HG03196 (cell line): Measurements from ENCODE around the gene FAM83G.
"Not testable (repeated sequence)": the region's sequence is repeated elsewhere in the genome, so short reads cannot be mapped to it uniquely, and the experiment has no call there.

Source experiments
- ATAC-seq: cut with Tn5 transposase; IDR thresholded peaks from one replicate; pipeline ENCODE4 v1.9.1; 2021; ENCODE audit not compliant: unreplicated experiment

FAM83G gene, protein sequence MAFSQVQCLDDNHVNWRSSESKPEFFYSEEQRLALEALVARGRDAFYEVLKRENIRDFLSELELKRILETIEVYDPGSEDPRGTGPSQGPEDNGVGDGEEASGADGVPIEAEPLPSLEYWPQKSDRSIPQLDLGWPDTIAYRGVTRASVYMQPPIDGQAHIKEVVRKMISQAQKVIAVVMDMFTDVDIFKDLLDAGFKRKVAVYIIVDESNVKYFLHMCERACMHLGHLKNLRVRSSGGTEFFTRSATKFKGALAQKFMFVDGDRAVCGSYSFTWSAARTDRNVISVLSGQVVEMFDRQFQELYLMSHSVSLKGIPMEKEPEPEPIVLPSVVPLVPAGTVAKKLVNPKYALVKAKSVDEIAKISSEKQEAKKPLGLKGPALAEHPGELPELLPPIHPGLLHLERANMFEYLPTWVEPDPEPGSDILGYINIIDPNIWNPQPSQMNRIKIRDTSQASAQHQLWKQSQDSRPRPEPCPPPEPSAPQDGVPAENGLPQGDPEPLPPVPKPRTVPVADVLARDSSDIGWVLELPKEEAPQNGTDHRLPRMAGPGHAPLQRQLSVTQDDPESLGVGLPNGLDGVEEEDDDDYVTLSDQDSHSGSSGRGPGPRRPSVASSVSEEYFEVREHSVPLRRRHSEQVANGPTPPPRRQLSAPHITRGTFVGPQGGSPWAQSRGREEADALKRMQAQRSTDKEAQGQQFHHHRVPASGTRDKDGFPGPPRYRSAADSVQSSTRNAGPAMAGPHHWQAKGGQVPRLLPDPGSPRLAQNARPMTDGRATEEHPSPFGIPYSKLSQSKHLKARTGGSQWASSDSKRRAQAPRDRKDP

DNA sequence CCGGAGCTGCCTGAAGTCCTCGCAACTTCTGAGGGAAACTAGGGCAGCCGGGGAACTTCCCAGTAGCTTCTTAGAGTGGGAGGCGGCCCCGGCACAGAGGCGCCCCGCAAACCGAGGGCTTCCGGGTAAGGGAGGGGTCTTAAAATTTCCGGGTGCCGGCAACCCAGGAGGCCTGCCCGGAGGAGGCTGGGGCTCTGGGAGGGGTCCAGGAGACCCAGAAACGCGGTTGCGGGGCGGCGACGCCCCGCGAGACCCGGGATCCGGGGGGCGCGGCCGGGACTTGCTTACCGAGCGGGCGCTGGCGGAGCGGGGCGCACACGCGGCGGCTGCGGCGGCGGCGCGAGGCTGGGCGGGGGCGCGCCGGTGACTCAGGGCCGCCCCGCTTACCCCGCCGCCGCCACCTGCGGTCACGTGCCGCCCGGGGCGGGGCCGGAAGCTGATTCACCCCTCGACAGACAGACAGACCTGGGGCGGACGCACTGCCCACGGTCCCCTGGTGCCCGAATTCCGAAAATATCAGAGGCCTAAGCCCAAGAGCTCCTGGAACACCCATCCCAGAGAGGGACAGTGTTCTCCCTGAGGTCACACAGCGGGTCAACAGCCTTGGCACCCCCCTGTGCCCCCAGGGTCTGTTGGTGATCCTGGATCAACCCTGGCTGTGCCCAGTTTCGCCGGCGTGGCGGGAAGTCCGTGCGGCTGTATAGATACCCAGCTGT is at the start of gene FAM83G:
FAM83G (minus strand) TSS at position 344 of the 716 bp plus-strand sequence. CDS start 723 bp downstream, outside the sequence.
- peak; percentile 72 for ATAC-seq

DNA sequence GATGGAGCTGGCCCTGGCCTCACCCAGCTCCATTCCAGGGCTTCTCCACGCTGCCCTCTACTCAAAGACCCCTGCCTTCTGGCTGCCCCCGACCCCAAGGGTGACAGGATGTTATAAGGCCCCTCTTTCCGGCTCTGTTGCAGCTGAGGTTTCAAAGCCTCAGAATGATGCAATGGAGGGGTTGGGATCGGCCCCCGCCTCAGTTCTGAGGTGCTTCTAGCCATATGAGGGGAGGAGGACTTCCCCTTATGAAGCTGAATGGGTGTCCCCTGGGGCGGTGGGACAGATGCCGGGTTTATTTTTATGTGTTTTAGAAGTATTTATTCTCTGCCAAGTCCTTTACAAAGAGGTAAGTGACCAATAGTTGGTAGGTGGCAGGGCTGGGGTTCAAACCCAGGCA is 44.3 kb upstream of the FAM83G start:
- ATAC-seq = not testable (repeated sequence)

DNA sequence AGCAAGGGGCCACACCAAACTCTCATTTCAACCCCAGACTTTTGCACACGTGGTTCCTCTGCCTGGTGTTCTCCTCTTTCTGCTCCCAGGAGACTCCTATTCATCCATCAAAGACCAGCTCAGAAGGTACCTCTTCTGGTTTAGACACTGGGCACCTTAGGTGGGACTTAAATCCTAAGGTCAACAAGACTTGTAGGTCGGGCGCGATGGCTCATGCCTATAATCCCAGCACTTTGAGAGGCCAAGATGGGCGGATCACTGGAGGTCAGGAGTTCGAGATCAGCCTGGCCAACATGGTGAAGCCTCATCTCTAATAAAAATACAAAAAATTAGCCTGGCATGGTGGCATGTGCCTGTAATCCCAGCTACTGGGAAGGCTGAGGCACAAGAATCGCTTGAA is 42.9 kb upstream of the FAM83G start:
- not testable (repeated sequence) for ATAC-seq

DNA sequence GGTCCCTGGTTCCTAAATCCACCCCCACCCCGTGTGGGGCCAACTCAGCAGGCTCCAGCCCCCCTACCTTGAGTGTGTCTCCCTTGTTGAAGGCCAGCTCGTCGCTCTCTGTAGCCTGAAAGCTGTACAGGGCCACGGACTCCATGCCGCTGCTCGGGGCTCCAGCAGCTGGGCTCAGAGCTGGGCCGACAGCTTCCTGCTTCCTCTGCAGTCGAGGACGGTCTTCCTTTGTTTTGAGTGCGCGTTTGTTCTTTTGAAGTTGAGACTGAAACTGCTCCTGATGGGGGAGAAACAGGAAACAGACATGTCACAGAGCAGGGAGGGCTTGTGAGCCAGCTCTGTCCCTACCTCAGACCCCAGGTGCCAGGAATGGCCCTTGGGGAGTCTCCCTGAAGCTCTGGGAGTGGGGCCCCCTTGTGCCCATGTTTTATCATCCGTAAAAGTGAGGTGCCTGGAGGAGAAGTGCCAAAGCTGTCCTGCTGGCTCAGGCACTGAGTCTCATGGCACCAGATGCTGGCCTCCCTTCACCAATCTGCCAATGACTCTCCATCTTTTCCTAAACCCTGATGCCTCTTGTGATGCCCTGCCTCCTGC is 42.3 kb upstream of the FAM83G start, which contains the start of gene GRAP:
GRAP (minus strand) TSS at position 176 of the 594 bp plus-strand sequence; CDS start at position 145, 31 bp downstream.
- not testable (repeated sequence) for ATAC-seq

DNA sequence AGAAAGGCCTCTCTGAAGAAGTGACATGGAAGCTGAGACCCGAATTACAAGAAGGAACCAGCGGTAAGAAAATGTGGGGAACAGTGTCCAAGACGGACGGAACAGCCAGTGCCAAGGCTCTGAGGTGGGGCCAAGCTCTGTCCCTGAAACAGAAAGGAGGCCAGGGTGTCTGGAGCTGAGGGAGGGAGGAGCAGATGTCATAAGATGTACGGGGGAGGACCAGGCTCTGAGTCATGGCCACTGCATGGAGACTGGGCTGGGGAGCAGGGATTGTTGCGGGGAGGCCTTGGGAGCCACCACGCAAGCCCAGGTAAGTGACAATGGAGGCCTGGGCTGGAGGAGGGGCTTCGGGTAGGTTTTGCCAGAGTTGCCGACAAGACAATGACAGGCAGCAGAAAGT is 40.1 kb upstream of the FAM83G start:
- ATAC-seq = not testable (repeated sequence)

DNA sequence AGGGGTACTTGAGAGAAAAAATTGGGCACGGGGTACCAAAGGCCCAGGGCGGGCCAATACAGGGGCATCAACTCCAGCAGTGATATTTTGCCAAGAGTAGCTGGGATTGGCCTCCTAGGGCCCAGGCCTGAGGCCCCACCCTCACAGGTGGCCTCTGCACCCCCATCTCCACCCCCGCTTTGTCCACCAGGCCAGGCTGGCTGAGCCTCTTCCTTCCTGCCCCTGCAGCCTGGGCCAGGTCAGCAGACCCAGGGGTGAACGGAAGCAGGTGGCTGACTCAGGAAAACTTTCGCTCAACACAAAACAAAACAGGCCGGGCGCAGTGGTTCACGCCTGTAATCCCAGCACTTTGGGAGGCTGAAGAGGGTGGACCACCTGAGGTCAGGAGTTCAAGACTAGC is 38.5 kb upstream of the FAM83G start:
- not testable (repeated sequence) for ATAC-seq

DNA sequence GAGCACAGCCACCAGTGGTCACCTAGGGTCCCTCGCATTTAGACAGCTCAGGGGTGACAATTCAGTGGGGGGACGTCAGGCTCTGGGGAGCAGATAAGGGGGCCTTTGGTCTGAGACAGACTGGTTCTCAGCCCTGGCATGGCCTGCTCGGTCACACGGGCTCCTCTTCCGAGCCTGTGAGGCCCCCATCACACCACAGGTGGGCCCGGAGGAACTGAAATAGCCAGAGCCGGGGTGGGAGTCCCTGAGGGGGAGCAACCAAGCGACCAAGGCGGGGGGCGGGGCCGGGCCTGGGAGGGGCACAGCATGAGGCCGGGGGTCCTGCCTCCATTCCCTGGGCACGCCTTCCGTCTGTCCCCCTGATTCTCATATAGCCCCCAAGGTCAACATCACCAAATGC is 37.8 kb upstream of the FAM83G start:
- ATAC-seq = not testable (repeated sequence)

DNA sequence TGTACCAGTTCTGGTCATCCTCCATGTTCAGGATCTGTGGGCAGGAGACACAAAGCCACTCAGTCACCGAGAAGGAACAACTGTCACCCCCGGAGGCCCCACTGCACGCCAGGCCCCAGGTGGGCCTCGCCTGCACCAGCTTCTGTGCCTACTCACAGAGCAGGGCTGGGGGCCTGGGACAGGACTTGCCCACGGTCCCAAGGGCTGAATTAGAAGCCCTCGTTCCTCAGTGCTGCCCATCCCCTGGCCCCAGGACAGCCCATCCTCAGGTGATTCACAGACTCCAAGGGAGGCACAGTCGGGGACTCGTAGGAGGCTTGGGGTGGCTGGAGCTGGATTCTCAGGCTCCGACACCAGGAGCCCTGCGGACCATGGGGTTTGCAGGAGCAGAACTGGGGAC is 37.3 kb upstream of the FAM83G start:
- not testable (repeated sequence) for ATAC-seq

DNA sequence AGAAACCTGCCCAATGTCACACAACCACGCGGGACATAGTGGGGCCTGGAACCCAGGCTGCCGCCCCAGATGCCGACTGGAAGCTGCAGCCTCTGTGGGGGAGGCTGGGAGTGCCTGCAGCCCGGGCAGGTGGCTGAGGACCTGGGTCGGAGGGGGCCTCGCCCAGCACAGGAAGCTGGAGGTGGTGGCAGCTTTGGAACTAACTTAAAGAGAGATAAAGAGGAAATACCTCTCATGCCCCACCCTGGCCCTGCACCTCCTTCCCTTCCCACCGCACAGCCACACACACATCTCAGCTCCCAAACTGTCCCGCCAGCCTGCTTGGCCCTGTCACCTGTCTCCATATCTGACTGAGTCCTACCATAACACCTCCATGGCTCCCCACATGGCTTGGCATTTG is 35.8 kb upstream of the FAM83G start:
- not testable (repeated sequence) for ATAC-seq

DNA sequence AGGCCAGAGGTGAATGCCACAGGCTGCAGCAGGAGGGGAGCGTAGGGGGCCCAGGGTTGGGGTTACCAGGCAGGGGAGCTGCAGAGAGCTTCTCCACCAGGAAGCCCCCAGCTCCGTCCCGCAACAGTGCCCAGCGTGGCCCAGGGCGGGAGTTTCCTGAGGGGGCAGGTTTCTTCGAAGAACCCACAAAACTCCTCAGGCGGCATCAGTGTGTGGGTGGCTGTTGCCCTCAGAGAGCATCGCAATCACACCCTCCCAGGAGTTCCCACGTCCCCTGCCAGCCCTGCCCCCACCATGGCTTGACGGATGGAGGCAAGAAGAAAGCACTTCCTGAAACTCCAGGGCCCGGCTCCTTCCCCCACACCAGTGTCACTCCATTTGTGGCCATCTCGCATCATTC is 34.2 kb upstream of the FAM83G start:
- ATAC-seq = not testable (repeated sequence)

DNA sequence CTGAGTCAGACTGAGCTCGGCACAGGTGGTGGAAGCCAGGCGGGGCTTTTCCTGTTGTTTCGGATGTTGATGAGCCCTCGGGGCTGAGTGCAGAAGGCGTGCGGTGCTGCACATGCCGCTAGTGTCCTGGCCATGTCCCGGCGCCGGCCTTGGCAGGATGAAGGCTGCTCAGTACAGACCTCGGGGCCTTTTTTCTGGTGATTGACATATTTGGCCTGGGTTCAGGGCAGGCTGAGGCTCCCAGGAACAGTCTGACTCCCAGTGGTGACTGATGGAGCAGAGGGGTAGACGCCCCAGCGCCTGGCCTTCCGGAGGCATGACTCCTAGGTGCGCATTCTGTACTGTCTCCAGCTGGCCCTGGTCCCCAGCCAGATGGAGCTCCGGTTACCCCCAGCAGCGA is 33.4 kb upstream of the FAM83G start:
- ATAC-seq = not testable (repeated sequence)

DNA sequence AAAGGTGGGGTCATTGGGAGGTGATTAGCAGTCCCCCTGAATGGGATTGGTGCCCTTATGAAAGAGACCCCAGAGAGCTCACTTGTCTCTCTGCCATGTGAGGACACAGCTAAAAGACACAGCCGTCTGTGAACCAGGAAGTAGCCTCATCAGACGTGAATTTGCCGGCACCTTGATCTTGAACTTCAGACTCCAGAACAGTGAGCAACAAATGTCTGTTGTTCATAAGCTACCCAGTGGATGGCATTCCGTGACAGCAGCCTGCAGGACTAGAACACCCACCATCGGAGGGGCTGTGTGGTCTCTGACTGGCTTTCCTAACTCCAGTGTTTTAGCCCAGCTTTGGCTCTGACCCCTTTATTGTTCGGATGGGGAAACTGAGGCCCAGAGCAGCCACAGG is 33.0 kb upstream of the FAM83G start:
- not testable (repeated sequence) for ATAC-seq

DNA sequence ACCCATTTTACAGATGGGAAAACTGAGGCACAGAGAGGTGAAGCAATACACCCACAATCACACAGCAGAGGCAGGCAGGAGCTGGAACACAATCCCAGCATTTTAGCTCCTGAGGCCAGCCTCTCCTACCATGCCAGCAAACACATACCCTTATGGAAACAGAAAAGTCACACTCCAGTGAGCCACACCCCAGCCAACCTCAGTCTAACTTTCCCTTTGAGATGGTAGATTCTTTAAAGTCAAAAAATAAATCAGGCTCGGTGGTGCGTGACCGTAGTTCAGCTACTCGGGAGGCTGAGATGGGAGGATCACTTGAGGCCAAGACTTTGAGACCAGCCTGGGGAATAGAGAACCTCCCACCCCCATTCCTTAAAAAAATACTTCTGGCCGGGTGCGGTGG is 31.6 kb upstream of the FAM83G start:
- not testable (repeated sequence) for ATAC-seq

DNA sequence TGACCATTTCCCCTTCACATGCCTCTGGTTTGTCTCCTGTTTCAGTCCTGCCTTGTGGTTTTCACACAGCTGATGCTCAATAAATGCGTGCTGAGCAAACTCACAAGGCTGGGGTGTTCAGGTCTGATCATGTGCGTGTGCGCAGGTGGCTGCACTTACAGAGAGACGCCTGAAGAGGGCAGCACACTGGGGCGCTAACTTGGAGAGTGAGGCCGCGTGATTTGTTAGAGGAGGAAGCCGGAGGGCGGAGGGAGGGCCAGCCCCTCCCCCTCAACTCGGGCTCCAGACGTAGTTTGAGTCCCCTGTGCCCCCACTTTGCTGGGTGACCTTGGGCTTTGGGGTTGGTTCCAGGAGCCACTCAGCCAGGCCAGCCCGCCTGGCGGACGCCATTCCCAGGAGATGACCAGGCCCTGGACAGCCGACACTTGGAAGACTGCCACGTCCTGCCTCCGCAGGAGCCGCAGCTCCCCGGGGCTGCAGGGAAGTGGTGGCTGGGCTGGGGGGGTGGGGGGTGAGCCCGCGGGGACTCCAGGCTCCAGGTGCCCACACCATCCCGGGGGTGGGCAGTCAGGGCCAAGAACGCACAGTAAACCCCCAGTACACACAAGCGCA is 27.9 kb upstream of the FAM83G start:
- ATAC-seq = not testable (repeated sequence)

DNA sequence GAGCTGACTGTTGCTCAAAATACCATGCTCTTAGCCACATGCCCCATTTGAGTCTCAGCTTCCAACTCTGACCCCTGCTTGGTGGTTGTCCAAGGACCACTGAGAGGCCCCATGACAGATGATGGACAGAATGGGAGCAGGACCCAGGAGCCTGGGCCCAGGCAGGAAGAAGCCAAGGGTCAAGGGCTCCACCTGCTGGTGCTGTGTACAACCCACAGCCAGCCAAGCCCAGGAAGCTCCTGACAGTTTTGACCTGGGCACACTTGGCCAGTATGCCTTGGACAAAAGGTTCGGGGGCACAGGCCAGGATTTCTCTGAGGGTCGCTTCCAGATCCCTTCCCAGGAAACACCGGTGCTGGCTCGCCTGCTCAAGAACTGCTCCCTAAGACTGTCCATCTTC is 27.2 kb upstream of the FAM83G start:
- not testable (repeated sequence) for ATAC-seq

DNA sequence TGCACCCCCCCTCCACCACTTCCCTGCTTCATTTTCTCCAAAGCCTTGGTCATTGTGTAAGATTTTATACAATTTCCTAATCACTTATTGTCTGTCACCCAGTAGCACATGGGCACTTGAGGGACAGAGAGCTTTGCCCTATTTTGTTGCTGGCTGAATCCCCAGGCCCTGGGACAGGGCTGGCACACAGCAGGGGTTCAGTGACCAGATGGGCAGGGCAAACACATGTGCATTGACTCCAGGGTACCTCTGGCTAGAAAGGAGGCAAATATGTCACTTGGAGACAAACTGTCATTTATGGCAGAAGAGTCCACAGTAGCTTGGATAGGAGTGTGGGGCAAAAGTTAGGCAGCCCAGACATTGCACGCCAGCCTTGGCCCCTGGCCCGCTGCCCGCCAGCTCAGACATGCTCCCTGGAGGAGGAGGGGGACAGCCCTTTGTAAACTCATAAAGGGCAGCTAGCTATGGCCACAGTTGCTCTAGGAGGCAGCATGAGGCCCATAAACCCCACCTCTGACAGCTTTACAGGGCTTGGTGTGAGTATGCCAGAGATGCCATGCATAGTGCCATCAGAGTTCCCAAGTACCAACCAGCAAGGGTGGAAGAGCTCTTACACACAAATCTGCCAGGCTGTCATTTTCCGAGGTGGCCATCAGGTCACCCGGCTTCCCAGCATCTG is 26.3 kb upstream of the FAM83G start:
- ATAC-seq = not testable (repeated sequence)

DNA sequence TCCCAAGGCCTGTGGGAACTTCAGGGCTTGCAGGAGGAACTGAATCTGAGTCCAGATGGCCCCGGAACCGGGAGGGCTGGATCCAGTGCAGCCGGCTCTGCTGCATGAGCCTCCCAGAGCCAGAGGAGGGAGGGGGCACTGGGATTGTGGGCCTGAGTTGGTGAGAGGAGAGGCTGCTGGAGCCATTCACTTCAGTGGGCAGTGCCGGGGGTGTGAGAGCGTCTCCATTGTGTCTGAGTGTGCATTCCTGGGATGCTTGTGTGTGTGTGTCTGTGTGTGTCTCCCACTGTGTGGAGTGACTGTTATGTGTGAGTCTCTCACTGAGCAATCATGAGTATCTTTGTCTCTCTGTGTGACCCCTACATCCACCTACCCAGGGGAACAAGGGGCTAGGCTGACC is 25.2 kb upstream of the FAM83G start:
- ATAC-seq = not testable (repeated sequence)

DNA sequence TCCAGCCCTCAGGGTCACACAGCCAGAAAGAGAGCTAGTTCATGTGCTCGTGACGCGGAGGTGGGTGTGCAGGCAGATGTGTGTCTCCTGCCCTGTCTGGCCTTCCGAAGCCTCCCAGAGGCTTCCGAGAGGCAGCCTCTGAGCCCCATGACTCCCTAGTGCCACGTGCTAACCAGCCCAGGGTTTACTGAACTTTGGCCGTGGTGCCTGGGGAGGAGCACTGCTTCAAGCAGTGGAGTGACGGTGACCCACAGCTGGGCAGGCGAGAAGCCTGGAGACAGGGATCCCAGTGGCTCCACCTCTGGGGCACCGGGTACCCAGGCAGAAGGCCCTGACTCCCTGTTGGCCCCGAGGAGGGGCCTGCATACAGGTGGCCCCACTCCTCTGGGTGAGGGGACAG is 24.1 kb upstream of the FAM83G start:
- not testable (repeated sequence) for ATAC-seq
